GM18505 (cell line): ENCODE data around the gene TMUB1.

Experiments
- ATAC-seq: cut with Tn5 transposase; IDR thresholded peaks from one replicate; pipeline ENCODE4 v1.9.1; 2021; ENCODE audit not compliant: unreplicated experiment
- POLR2A ChIP-seq: IDR thresholded peaks from 4 replicates; pipeline ENCODE4 v1.6.1; 2011; ENCODE audit warnings: borderline replicate concordance; ENCODE audit not compliant: insufficient read depth, insufficient read length; ENCODE audit errors: extremely low read depth

The TMUB1 gene

GRCh38 chr7:151125470-151125845 lies 42.2 kb upstream of the TMUB1 start:
- no peak for TF ChIP-seq POLR2A
- ATAC-seq = no peak

DNA sequence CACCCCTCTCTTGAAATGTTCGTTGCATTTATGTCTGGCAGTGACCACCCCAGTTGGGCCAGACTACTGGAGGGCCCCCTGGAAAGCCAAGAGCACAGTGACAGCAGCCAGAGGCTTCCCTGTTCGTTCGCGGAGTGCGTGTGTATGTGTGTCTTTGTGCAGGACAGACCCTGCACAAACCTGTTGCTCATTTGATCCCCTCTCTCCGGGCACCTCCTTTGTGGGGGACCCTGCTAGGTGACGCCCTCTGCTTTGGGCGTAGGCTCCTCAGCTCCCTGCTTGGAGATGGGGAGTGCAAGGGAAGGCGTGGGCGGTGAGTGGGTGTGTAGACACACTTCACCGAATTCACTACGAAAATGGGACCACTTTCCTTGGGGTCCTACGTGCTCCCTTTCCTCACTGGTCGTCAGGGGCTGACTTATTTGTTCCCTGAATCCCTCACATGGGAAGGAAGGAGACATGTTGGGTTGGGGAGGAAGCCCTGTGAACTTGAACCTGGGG lies 41.7 kb upstream of the TMUB1 start:
- TF ChIP-seq POLR2A = no peak
- no peak for ATAC-seq

DNA sequence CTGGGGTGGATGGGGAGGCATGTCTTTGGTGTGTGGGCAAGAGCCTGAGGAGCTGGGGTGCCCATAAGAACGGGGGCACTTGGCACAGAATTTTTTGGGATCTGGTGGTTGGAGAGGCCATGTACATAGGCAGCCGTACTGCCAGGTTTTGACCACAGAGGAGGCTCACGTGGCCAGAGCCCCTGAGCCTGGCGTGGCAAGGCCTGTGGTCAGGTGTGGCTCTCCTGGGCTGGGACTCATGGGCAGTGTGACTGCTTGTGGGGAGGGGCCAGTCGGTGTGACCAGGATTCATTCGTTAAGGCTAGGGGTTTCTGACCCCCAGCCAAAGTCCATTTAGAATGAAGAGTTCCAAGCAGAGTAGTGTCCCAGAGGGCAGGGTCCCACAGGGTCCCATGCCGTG lies 41.2 kb upstream of the TMUB1 start:
- no peak for TF ChIP-seq POLR2A
- ATAC-seq = no peak

- no peak for TF ChIP-seq POLR2A
- ATAC-seq = peak; percentile 64
Measured at GRCh38 chr7:151123822-151124464, 40.6 kb upstream of the TMUB1 start.

DNA sequence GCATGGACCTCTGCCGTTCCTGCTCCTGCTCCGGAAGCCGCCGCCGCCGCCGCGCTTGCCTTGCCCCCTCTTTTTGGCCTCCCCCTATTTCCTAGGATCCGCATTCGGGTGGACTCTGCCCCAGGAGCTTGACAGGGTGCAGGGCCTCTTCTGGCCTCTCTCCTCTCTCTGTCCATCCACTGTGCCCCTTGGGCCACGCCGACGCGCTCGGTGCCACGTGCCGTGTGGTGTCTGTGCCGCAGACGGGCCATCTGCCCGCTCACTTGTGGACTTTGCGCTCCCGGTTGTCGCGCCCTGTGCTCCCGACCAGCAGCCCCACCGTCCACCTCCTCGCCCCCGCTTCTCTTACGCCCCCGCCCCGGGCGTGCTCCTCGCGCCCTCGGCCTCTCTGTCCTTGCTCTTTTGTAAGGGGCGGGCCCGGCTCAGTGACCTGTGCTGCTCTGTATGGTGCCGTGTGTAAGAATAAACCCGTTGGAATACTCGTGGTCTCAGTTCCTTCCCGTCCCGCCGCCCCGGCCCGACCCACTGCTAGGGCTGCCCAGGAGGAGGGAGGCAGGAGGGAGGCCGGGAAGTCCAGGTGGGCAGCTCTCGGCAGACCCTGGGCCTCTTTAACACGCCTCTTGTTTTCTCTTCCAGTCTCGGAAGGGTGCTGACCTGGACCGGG lies 40.0 kb upstream of the TMUB1 start:
- no peak for ATAC-seq
- no peak for TF ChIP-seq POLR2A

- no peak for ATAC-seq
Measured at GRCh38 chr7:151122796-151123157, 39.5 kb upstream of the TMUB1 start.

GRCh38 chr7:151122276-151122675 lies 39.0 kb upstream of the TMUB1 start:
- TF ChIP-seq POLR2A = no peak
- no peak for ATAC-seq

More at GRCh38 chr7:151122796-151123157, 39.5 kb upstream of the TMUB1 start:
- no peak for TF ChIP-seq POLR2A

DNA sequence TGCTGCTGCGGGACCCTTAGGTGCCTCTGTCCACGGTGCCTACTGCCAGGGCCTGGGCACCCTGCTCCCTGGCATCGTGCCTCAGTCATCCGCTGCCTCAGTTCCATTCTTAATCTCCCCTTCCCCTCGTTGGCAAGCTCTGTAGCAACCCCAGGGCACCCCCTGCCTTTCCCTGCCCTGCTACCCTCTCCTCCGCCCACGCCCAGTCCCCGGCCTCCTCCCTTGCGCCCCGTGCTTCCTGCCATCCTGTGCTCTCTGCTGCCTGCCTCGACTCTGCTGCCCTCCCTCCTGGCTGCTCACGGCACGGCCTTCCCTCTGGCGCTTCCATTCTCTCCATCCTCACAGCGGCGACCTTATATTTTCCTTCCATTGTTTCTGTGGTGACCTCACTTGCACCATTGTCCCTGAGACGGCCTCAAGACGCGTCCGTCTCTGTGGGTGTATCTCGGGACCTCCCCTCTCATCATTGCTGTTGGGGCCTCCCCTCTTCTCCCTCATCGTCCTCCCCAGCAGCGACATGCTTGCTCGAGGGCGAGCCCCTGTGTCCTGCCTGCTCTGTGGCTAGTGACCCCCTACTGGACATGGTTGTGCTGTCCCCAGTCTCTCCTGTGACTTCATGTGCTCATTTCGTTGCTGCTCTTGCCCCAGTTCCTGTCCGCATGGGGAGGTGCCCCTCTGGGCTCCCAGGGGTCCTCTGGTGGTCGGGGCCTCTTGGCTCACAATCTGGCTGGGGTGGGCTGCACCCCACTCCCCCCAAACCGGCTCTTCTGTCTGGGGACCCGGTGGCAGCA lies 38.3 kb upstream of the TMUB1 start:
- no peak for ATAC-seq
- TF ChIP-seq POLR2A = no peak

DNA sequence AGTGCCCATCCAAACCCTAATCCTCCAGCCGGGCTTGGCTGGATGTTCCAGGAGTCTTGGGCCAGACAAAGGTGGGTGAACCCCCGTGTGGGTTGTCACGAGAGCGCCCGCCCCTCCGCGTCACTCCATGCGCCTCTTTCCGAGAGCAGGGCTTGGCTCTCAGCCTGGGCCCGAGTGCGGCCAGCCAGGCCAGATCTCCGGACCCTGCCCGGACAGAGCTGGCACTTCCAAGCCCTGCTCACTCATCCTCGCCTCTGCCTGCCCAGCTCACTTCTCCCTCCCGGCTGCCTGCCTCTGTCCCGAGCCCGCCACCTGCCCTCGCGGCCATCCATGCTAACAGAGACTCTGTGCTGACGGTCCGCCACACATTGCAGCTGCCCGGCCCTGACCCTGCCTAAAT lies 37.6 kb upstream of the TMUB1 start:
- TF ChIP-seq POLR2A = no peak
- no peak for ATAC-seq

- no peak for TF ChIP-seq POLR2A
- ATAC-seq = no peak
Measured at GRCh38 chr7:151119902-151120301, 36.6 kb upstream of the TMUB1 start.

GRCh38 chr7:151119055-151119415 lies 35.7 kb upstream of the TMUB1 start:
- no peak for TF ChIP-seq POLR2A
- no peak for ATAC-seq

DNA sequence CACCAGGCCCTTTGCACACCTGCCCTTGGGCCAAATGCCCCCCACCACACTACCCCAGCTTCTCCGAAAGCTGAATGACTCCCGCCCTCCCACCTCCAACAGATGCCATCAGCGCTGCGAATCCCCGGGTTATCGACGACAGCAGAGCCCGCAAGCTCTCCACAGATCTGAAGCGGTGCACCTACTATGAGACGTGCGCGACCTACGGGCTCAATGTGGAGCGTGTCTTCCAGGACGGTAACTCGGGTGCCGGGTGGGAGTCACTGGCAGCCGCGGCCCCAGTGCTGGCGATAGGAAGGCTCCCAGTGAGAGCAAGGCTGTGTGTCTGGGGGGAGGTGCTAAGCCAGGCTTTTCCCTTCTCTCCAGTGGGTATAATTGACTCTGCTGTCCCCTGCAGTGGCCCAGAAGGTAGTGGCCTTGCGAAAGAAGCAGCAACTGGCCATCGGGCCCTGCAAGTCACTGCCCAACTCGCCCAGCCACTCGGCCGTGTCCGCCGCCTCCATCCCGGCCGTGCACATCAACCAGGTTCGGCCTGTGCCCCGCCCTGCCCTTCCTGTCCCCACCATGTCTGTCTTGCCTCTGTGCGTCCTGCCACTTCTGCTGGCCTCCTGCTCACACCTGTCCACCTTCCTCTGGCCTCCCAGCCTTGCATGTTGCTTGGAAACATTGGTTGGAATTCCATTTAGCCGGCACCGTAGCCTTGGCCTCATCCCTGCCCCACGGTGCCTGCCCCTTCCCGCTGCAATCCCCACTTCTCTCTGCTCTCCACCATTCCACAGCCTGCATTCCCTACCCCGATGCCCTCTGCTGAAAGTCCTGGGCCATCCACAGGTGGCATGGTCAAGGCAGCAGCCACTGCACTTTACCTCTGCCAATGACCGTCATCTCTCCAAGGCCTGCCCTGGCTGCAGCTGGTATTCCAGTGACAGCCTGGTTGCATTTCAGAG lies 35.1 kb upstream of the TMUB1 start:
- ATAC-seq = no peak
- TF ChIP-seq POLR2A = no peak

DNA sequence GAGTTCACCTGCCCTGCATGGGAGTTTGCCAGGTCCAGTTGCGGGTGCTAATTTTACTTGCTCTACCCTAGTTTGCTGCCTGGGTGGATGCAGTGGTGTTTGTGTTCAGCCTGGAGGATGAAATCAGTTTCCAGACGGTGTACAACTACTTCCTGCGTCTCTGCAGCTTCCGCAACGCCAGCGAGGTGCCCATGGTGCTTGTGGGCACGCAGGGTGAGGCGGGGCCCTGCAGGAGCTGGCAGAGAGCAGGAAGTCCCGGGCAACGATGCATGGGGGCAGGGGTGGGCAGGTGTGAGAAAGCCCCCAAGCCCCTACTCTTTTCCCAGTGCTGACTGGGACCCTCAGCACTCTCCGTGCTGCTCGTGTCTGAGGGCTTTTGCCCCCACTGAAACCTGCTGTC lies 34.3 kb upstream of the TMUB1 start:
- no peak for ATAC-seq
- no peak for TF ChIP-seq POLR2A
